ELR (cell line): ENCODE data around the gene POM121L12.

Experiments
- DNase-seq: peaks from one replicate; pipeline ENCODE4 v3.0.0-alpha.2; 2015; ENCODE audit warnings: low read depth

The POM121L12 gene

DNA sequence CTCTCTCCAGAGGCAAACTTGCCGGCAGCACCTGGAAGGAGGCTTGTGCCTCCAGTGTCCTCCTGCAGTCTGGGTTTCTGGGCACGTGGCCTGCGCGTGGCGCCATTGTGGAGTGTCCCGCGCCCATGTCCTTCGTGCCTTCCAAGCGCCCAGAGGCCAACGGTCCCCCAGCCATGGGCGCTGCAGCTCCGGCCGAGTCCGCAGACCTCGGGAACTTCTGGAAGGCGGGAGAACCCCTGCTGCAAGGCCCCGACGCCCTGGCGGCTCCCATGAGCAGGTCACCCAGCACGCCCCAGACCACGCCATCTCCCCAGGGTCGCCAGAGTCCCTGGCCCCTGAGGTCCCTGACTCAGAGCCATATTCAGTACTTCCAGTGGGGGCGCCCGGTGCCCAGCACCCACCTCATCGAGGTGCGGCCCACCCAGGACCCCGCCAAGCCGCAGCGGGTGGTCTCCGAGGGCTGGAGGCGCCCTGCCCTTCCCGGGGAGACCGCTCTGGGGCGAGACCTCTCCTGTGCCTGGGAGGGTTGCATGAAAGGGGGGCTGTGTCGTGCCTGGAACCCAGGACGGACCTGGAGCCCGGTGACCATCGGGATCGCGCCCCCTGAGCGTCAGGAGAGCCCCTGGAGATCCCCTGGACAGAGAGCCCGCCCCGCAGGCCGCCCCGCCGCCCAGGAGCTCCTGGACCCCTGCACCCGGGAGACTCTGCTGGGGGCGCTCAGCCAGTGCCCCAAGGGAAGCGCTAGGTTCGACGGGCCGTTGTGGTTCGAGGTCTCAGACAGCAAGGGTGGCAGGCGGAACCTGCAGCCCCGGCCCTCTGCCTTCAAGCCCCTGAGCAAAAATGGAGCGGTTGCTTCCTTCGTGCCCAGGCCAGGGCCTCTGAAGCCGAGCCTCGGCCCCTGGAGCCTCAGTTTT, at the start of gene POM121L12:
Gene POM121L12, plus strand, starts transcription at position 135 of the 914 bp plus-strand sequence. Its CDS starts 39 bp downstream, at position 174.
- DNase-seq: no peak

- DNase-seq: no peak
Measured at GRCh38 chr7:52992001-52992400, 43.4 kb upstream of the POM121L12 start.

DNA sequence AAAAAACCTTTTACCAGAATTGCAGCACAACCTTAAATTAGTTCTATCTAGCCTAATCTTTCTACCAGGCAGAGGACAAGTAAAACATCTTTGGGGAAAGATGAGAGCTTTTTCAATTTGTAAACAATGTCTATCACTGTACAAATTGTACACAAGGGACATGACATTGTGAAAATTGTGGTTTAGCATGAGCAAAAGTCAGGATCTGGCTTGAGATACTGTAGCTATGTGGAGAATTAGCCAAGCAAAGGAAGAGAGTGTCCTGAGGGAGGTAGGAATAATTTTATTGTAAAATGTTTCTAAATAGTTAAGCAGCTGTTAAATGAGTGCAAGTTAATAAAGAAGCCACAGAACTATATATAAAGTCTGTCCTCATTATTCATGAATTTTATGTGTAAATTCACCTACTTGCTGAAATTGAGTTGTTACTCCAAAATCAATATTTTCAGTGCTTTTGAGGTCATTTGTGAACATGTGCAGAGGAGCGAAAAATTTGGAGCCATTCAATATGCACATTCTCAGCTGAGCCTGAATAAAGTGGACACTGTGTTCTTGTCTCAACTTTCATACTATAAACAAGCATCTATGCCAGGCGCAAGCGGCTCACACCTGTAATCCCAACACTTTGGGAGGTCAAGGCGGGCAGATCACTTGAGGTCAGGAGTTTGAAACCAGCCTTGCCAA, 42.8 kb upstream of the POM121L12 start:
- DNase-seq: no peak

GRCh38 chr7:52995676-52996075, 39.8 kb upstream of the POM121L12 start:
- no peak for DNase-seq

DNA sequence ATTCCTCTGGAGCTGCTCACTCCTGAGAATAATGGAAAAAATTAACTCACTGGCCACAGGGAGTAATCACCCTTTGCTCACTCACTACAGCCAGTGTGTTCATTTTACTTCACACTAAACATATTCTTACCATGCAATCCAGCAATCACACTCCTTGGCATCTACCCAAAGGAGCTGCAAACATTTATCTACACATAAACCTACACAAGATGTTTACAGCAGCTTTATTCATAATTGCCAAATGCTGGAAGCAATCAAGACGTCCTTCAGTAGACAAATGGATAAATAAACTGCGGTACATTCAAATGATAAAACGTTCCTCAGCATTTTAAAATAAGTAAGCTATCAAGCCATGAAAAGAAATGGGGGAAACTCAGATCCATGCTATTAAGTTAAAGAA, 34.2 kb upstream of the POM121L12 start:
- DNase-seq: no peak

DNA sequence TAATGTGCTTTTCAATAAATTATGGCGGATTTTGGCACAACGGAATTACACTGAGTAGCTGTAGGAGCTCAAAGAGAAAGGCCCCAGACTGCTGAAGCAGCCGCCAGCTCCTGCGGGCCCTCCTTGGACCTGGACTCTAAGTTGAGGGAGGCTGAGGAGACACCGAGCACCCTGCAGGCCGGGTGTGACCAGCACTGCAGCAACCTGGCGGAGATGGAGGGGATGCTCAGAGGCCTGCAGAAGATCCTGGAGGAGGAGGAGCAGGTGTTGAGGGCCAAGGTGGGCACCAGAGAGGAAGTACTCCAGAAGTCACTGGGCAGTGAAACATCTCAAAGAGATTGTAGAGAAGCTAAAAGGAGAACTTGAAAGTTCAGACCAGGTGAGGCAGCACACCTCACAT, 33.0 kb upstream of the POM121L12 start:
- DNase-seq: no peak

DNA sequence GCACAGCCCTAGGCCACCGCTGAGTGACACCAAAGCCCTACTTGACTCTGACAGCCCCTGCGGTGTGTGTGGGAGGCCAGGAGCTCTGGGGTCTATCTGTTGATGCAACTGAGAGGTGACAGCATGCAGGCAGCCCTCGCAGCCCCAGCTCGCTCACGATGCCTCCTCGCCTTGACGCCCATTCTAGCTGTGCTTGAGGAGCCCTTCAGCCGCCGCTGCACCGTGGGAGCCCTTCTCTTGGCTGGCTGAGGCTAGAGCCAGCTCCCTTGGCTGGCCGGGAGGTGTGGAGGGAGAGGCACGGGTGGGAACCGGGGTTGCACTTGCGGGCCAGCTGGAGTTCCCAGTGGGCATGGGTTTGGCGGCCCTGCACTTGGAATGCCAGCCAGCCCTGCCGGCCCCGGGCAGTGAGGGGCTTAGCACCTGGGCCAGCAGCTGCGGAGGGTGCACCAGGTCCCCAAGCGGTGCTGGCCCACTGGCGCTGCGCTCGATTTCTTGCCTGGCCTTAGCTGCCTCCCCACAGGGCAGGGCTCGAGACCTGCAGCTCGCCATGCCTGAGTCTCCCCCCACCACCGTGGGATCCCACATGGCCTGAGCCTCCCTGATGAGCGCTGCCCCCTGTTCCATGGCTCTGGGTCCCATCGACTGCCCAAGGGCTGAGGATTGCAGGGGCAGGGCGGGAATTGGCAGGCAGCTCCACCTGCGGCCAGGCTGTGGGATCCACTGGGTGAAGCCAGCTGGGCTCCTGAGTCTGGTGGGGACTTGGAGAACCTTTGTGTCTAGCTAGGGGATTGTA, 31.6 kb upstream of the POM121L12 start:
- DNase-seq: no peak

GRCh38 chr7:53013925-53014324, 21.5 kb upstream of the POM121L12 start:
- DNase-seq: no peak

DNA sequence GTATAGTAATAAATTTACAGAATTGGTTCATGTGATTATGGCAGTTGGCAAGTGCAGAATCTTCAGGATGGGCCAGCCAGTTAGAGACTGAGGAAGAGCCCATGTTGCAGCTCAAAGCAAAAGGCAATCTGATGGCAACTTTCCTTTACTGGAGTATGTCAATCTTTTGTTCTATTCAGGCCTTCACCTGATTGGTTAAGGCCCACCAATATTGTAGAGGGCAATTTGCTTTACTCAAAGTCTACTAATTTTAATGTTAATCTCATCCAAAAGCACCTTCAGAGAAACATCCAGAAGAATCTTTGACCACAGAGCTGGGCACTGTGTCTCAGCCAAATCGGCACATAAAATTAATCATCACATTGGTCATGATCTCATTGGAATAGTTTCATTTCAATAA, 20.0 kb upstream of the POM121L12 start:
- no peak for DNase-seq

DNA sequence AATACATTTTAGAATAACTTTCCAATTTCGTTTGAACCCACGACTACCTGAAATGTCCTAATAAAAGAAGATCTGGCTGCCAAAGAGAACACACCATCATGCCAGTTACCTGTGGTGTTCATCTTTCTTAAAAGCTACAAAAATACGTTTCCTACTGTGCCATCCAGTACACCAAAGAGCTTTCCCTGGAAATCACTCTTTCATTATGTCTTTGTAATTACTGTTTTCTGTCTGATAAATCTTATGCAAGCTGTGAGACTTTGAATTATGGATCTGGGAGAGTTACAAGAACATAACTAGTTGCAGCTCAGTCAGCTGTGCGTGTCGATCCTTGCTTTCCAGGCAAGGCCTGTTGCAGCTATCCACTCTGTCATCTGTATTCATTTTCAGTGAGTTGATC, 12.5 kb upstream of the POM121L12 start:
- no peak for DNase-seq

- DNase-seq: no peak
Measured at GRCh38 chr7:53048638-53049037, 13.2 kb downstream of the POM121L12 start.

DNA sequence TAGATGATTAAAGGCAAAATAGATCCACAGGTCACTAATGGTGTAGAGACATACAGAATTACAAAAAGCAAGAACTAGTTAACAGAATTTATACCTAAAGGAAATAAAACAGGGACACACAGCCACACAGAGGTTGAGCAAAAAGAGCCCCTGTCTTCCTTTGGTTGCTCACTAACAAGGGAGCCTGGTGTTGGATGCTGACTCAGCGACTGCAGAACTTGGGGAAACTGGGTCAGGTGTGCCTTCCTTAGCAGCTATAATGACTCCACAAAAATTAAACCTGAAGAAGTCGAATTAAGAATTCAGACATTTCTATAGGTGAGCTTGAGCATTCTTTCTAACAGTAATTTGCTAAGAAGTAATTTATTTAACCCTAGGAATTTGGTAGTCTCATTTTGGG, 15.0 kb downstream of the POM121L12 start:
- no peak for DNase-seq

- no peak for DNase-seq
Measured at GRCh38 chr7:53059591-53059990, 24.2 kb downstream of the POM121L12 start.

GRCh38 chr7:53060066-53060465, 24.6 kb downstream of the POM121L12 start:
- no peak for DNase-seq

GRCh38 chr7:53062796-53063195, 27.4 kb downstream of the POM121L12 start:
- DNase-seq: no peak

GRCh38 chr7:53068673-53069072, 33.2 kb downstream of the POM121L12 start:
- no peak for DNase-seq

DNA sequence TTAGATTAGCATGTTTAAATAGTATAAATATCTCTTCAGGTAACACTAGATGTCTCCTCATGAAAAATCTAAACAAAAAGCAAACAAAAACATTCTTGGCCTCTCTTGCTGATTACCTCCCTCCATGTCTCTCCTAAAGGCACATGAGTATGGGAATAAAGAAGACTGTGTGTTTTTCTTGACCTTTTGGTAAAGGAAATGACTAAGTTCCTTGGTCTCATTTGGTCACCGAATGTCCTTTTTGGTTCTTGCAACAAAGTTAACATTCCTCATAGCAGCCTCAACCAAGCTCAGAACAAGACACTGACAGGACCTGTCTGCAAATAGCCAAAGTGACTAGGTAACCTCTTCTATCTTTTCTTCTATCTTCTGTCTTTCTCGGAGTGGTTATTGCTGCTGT, 35.5 kb downstream of the POM121L12 start:
- no peak for DNase-seq
